GM18505 (cell line): ENCODE results near the gene POU4F2.

ENCODE experiments used
- ATAC-seq: cut with Tn5 transposase; IDR thresholded peaks from one replicate; pipeline ENCODE4 v1.9.1; 2021; ENCODE audit not compliant: unreplicated experiment
- POLR2A ChIP-seq: IDR thresholded peaks from 4 replicates; pipeline ENCODE4 v1.6.1; 2011; ENCODE audit warnings: borderline replicate concordance; ENCODE audit not compliant: insufficient read depth, insufficient read length; ENCODE audit errors: extremely low read depth

Gene POU4F2

GRCh38 chr4:146638786-146639505, at the start of gene POU4F2:
Gene POU4F2 (plus strand): TSS chr4:146638893. CDS start chr4:146639141, 248 bp downstream.
- no peak for TF ChIP-seq POLR2A
- no peak for ATAC-seq

- ATAC-seq, result no peak
- no peak for TF ChIP-seq POLR2A
Observed at GRCh38 chr4:146590801-146591200, 47.9 kb upstream of the POU4F2 start.

GRCh38 chr4:146592019-146592418, 46.7 kb upstream of the POU4F2 start:
- ATAC-seq, result no peak
- TF ChIP-seq POLR2A, result no peak

- TF ChIP-seq POLR2A, result no peak
- ATAC-seq, result no peak
Observed at GRCh38 chr4:146632770-146633470, 5.8 kb upstream of the POU4F2 start.

- no peak for ATAC-seq
- TF ChIP-seq POLR2A, result no peak
Observed at GRCh38 chr4:146633471-146633800, 5.3 kb upstream of the POU4F2 start.

- ATAC-seq, result no peak
- TF ChIP-seq POLR2A, result no peak
Observed at GRCh38 chr4:146634825-146635224, 3.9 kb upstream of the POU4F2 start.

GRCh38 chr4:146637621-146638332, 916 bp upstream of the POU4F2 start:
- TF ChIP-seq POLR2A, result no peak

GRCh38 chr4:146638333-146638785, 334 bp upstream of the POU4F2 start:
- TF ChIP-seq POLR2A, result no peak
- ATAC-seq, result no peak

More at GRCh38 chr4:146637621-146638332, 916 bp upstream of the POU4F2 start:
- ATAC-seq, result no peak

GRCh38 chr4:146639506-146639932, 826 bp downstream of the POU4F2 start:
- no peak for TF ChIP-seq POLR2A
- no peak for ATAC-seq

GRCh38 chr4:146640021-146640464, 1.4 kb downstream of the POU4F2 start:
- TF ChIP-seq POLR2A, result no peak
- ATAC-seq, result no peak

GRCh38 chr4:146640465-146641061, 1.9 kb downstream of the POU4F2 start:
- TF ChIP-seq POLR2A, result no peak

GRCh38 chr4:146641762-146642161, 3.1 kb downstream of the POU4F2 start:
- ATAC-seq, result no peak
- no peak for TF ChIP-seq POLR2A

More at GRCh38 chr4:146640465-146641061, 1.9 kb downstream of the POU4F2 start:
- ATAC-seq, result no peak

- no peak for TF ChIP-seq POLR2A
- ATAC-seq, result no peak
Observed at GRCh38 chr4:146643812-146644401, 5.2 kb downstream of the POU4F2 start.
